Esophagus muscularis mucosa (tissue), 4 donors: Measurements from ENCODE around the gene CTNNA2. TPM values are rescaled to one million over a fixed set of nuclear protein-coding genes. Genes with fewer than 3 reads are reported as not detected.

Source experiments
- DNase-seq: peaks from one replicate; pipeline ENCODE4 v3.0.0-alpha.2; 2017; ENCODE audit errors: extremely low spot score
- H3K27ac ChIP-seq, 4 donors: fragments of 200-600 bp; sonication (generic); replicated peaks in 1 of 4; 1 replicate in 3 of 4; 2 replicates in 1 of 4; pipeline ENCODE4 v1.5.1; 2016 to 2019; ENCODE audit warnings: mild to moderate bottlenecking in 1 of 4
- H3K27me3 ChIP-seq, 4 donors: fragments of 200-600 bp; sonication (generic); one replicate each; pipeline versions ENCODE4 v1.5.1 to v1.6.0; 2016 to 2019
- H3K36me3 ChIP-seq, 4 donors: fragments of 200-600 bp; sonication (generic); one replicate each; pipeline ENCODE4 v1.5.1; 2016 to 2019
- H3K4me1 ChIP-seq, 4 donors: fragments of 200-600 bp; sonication (generic); one replicate each; pipeline ENCODE4 v1.5.1; 2016 to 2019
- H3K4me3 ChIP-seq, 4 donors: fragments of 200-600 bp; sonication (generic); 1 replicate in 2 of 4; 2 replicates in 2 of 4; pipeline ENCODE4 v1.5.1; 2016 to 2019; ENCODE audit warnings: mild to moderate bottlenecking in 4 of 4, moderate library complexity in 1 of 4
- H3K9me3 ChIP-seq, 4 donors: fragments of 200-600 bp; sonication (generic); 1 replicate in 3 of 4; 2 replicates in 1 of 4; pipeline ENCODE4 v1.5.1; 2016 to 2019
- CTCF ChIP-seq, 3 experiments: fragments of 200-600 bp in 2 of 3; fragments of 450-650 bp in 1 of 3; sonication (generic) in 2 of 3; IDR thresholded peaks; one replicate each; pipeline ENCODE4 v1.5.1; 2017 to 2019; ENCODE audit warnings: antibody characterized with exemption in 3 of 3, mild to moderate bottlenecking in 2 of 3, moderate library complexity in 1 of 3
- EP300 ChIP-seq: sonication (generic); formaldehyde crosslinking; IDR thresholded peaks from one replicate; pipeline ENCODE4 v1.6.1; 2017; ENCODE audit warnings: antibody characterized with exemption
- POLR2A ChIP-seq: fragments of 450-650 bp; IDR thresholded peaks from one replicate; pipeline ENCODE4 v1.6.1; 2017; ENCODE audit warnings: antibody characterized with exemption, moderate library complexity, mild to moderate bottlenecking, low read depth
- POLR2AphosphoS5 ChIP-seq, 2 donors: sonication (generic); formaldehyde crosslinking; IDR thresholded peaks; one replicate each; pipeline ENCODE4 v1.6.1; 2017; ENCODE audit warnings: antibody characterized with exemption in 2 of 2
- WGBS: methylation state at CpG from one replicate; pipeline ENCODE4 v1.1.5; 2018; 5-methylcytosine and 5-hydroxymethylcytosine counted together
- intact Hi-C: fragments of 100-400 bp; cut with DNase I; formaldehyde crosslinking; loops from one replicate; pipeline ENCODE4 v1.15.1; 2023
- total RNA-seq, 4 donors: library from RNA; depleted of rRNA; stranded (reverse); fragments of >200 nt; gene quantifications; one replicate each; pipeline versions ENCODE4 v1.1.0 to v1.2.1, GENCODE V29; 2016

The CTNNA2 gene
- total RNA-seq, 4 donors from 2014 or later = 0.42 to 2.5 (median 1.1) TPM

DNA sequence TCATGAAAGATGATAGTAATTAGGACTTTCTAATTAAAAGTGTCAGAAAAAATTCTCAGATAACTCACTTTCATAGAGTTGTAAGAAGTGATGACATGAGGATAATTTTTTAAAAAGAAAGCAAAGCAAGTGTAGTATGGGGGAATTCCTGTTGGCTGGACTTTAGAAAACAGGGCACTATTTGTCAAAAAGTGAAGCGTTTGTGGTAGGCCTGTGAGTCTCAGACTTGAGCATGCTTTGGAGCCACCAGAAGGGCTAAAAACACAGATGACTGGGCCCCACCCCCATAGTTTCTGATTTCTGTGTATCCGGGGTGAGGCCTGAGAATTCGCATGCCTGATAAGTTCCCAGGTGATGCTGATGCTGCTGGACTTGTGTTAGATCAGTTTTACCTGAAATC, 1014.3 kb downstream of the CTNNA2 start:
- Histone ChIP-seq H3K27ac (no peak overlapping the region), H3K9me3 (no peaks in the 10 kb centered on the region), H3K4me1 (no peaks in the 10 kb centered on the region), H3K27me3 (no peaks in the 10 kb centered on the region), H3K36me3 (no peaks in the 10 kb centered on the region), H3K4me3 (no peak overlapping the region)
- intact Hi-C loops = no loop called here
- TF ChIP-seq POLR2A (no peak), CTCF (IDR thresholded peaks at IDR 0.05) (no peak), POLR2AphosphoS5 (IDR thresholded peaks at IDR 0.05) (no peak), EP300 (no peak)
- WGBS = 96% methylated on average over 3 of the region's 3 CpGs
- DNase-seq = no peak

GRCh38 chr2:80529466-80530165, 1016.8 kb downstream of the CTNNA2 start:
- no peaks in the 10 kb centered on the region for H3K9me3 ChIP-seq
- intact Hi-C loops = no loop called here
- TF ChIP-seq POLR2AphosphoS5 (IDR thresholded peaks at IDR 0.05) = no peak
- TF ChIP-seq CTCF (IDR thresholded peaks at IDR 0.05) = no peak
- no peak for TF ChIP-seq POLR2A
- TF ChIP-seq EP300 = no peak
- 75% methylated on average over 7 of the region's 7 CpGs for WGBS
- no peak for DNase-seq
- H3K36me3 ChIP-seq = no peaks in the 10 kb centered on the region
- H3K27ac ChIP-seq = no peak overlapping the region
- no peaks in the 10 kb centered on the region for H3K4me1 ChIP-seq
- H3K27me3 ChIP-seq = no peaks in the 10 kb centered on the region
- no peak overlapping the region for H3K4me3 ChIP-seq

DNA sequence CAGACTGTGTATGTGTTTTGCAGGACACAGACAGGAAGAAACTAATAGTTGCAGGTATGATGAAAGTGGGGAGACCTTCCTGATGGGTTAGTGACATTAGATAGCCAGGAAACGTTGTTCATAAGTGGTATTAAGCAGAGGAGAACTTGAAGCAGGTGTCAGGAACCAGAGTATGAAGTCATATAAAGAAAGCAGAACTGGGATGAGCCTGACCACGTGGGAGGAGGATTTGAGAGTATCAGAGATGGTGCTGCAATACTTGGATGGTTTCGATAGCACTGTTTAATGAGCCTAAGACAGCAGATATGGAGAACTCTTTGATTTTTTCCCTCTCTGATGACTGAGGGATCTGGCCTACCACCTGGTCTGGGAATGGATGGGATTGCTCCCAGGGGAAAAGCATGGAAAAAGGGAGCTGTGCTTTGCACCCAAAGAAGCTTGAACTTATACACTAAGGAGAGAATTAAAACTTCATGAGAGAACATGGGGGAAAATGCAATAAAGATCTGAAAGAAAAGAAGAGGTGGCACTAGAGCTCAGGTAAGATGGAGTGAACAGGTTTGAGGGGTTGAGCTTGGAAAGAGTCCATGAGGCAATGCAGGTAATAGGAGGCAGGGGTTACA, 1017.7 kb downstream of the CTNNA2 start:
- intact Hi-C loops = no loop called here
- WGBS = 60% methylated on average over 3 of the region's 3 CpGs
- TF ChIP-seq EP300 = no peak
- no peak for TF ChIP-seq POLR2A
- TF ChIP-seq CTCF (IDR thresholded peaks at IDR 0.05) = no peak
- no peak for TF ChIP-seq POLR2AphosphoS5 (IDR thresholded peaks at IDR 0.05)
- no peaks in the 10 kb centered on the region for H3K9me3 ChIP-seq
- no peaks in the 10 kb centered on the region for H3K4me1 ChIP-seq
- H3K27ac ChIP-seq = no peak overlapping the region
- no peaks in the 10 kb centered on the region for H3K36me3 ChIP-seq
- no peak overlapping the region for H3K4me3 ChIP-seq
- no peaks in the 10 kb centered on the region for H3K27me3 ChIP-seq
- no peak for DNase-seq

- Histone ChIP-seq H3K9me3 (no peaks in the 10 kb centered on the region), H3K27me3 (no peaks in the 10 kb centered on the region), H3K27ac (no peak overlapping the region), H3K4me1 (no peaks in the 10 kb centered on the region), H3K36me3 (no peaks in the 10 kb centered on the region), H3K4me3 (no peak overlapping the region)
- TF ChIP-seq POLR2A (no peak), EP300 (no peak), CTCF (IDR thresholded peaks at IDR 0.05) (no peak), POLR2AphosphoS5 (IDR thresholded peaks at IDR 0.05) (no peak)
- no peak for DNase-seq
- WGBS = 88% methylated on average over 1 of the region's 1 CpG
- intact Hi-C loops = no loop called here
These were observed 1018.5 kb downstream of the CTNNA2 start for GRCh38 chr2:80531319-80531718.
